PFSK-1 (cell line): ENCODE results near the gene PRPF6.

Experiments used
- FOXP2 ChIP-seq: optimal IDR thresholded peaks from 2 replicates; pipeline ENCODE3; 2011; ENCODE audit warnings: borderline replicate concordance, control low read depth, inconsistent platforms; ENCODE audit not compliant: insufficient read depth; ENCODE audit errors: extremely low read length, extremely low read depth
- POLR2AphosphoS5 ChIP-seq: IDR thresholded peaks from 2 replicates; pipeline ENCODE4 v1.6.1; 2012; ENCODE audit warnings: low read depth, mild to moderate bottlenecking, control low read depth, low read length, moderate library complexity
- REST ChIP-seq, 2 experiments: IDR thresholded peaks; 2 replicates each; pipeline versions ENCODE4 v1.6.1 to v1.8.0; 2011 to 2012; ENCODE audit warnings: low read depth in 2 of 2, low read length in 2 of 2, control low read depth in 1 of 2, inconsistent platforms in 1 of 2, mild to moderate bottlenecking in 1 of 2, moderate library complexity in 1 of 2; ENCODE audit not compliant: insufficient read depth in 1 of 2
- SIN3A ChIP-seq: IDR thresholded peaks from 2 replicates; pipeline ENCODE4 v1.6.1; 2012; ENCODE audit warnings: mild to moderate bottlenecking, low read length, moderate library complexity, borderline replicate concordance; ENCODE audit not compliant: insufficient read depth
- TAF1 ChIP-seq: IDR thresholded peaks from 2 replicates; pipeline ENCODE4 v1.6.1; 2012; ENCODE audit warnings: low read length, control low read depth, borderline replicate concordance; ENCODE audit not compliant: insufficient read depth

PRPF6 gene

GRCh38 chr20:64074963-64075362 lies 94.0 kb downstream of the PRPF6 start:
- TF ChIP-seq REST (IDR thresholded peaks at IDR 0.05; ENCODE audit: insufficient read depth in 1 of 2, low read depth in 2 of 2, low read length in 2 of 2) (no peak), POLR2AphosphoS5 (no peak), SIN3A (no peak), FOXP2 (no peak), TAF1 (no peak)

- no peak for TF ChIP-seq SIN3A
- no peak for TF ChIP-seq TAF1
- no peak for TF ChIP-seq POLR2AphosphoS5
- TF ChIP-seq REST (IDR thresholded peaks at IDR 0.05; ENCODE audit: insufficient read depth in 1 of 2, low read depth in 2 of 2, low read length in 2 of 2) = no peak
- no peak for TF ChIP-seq FOXP2
These were observed 94.6 kb downstream of the PRPF6 start for GRCh38 chr20:64075556-64075955.

GRCh38 chr20:64076061-64076997 lies 95.4 kb downstream of the PRPF6 start:
- TF ChIP-seq REST (IDR thresholded peaks at IDR 0.05; ENCODE audit: insufficient read depth in 1 of 2, low read depth in 2 of 2, low read length in 2 of 2) = no peak
- no peak for TF ChIP-seq TAF1
- TF ChIP-seq POLR2AphosphoS5 = no peak
- TF ChIP-seq SIN3A = no peak
- TF ChIP-seq FOXP2 = no peak

GRCh38 chr20:64077094-64077493 lies 96.2 kb downstream of the PRPF6 start:
- TF ChIP-seq FOXP2 (no peak), TAF1 (no peak), SIN3A (no peak), POLR2AphosphoS5 (no peak), REST (IDR thresholded peaks at IDR 0.05; ENCODE audit: insufficient read depth in 1 of 2, low read depth in 2 of 2, low read length in 2 of 2) (no peak)
